Suprapubic skin (tissue), 4 donors: ENCODE measurements around the gene HLF. TPM values are rescaled to one million over a fixed set of nuclear protein-coding genes. Genes with fewer than 3 reads are reported as not detected.
A peak's percentile ranks its signal among the peaks of the same experiment; 100 is the strongest.

Source experiments
- DNase-seq, 2 donors: peaks; one replicate each; pipeline ENCODE4 v3.0.0-alpha.2; 2019; ENCODE audit warnings: low spot score in 2 of 2
- H3K27ac ChIP-seq: fragments of 200-600 bp; sonication (generic); one replicate; pipeline ENCODE4 v1.5.1; 2019
- H3K27me3 ChIP-seq: fragments of 200-600 bp; sonication (generic); one replicate; pipeline ENCODE4 v1.5.1; 2019
- H3K36me3 ChIP-seq: fragments of 200-600 bp; sonication (generic); one replicate; pipeline ENCODE4 v1.5.1; 2019
- H3K4me1 ChIP-seq: fragments of 200-600 bp; sonication (generic); one replicate; pipeline ENCODE4 v1.5.1; 2019
- H3K4me3 ChIP-seq: fragments of 200-600 bp; sonication (generic); one replicate; pipeline ENCODE4 v1.5.1; 2019; ENCODE audit warnings: mild to moderate bottlenecking
- H3K9me3 ChIP-seq: fragments of 200-600 bp; sonication (generic); one replicate; pipeline ENCODE4 v1.5.1; 2019
- EP300 ChIP-seq: sonication (generic); formaldehyde crosslinking; IDR thresholded peaks from one replicate; pipeline ENCODE4 v1.6.1; 2017; ENCODE audit warnings: antibody characterized with exemption
- POLR2A ChIP-seq, 2 donors: fragments of 450-650 bp; IDR thresholded peaks; one replicate each; pipeline ENCODE4 v1.6.1; 2017; ENCODE audit warnings: antibody characterized with exemption in 2 of 2, mild to moderate bottlenecking in 2 of 2, moderate library complexity in 2 of 2
- POLR2AphosphoS5 ChIP-seq, 3 donors: sonication (generic); formaldehyde crosslinking; IDR thresholded peaks; one replicate each; pipeline ENCODE4 v1.6.1; 2017; ENCODE audit warnings: antibody characterized with exemption in 3 of 3
- WGBS: methylation state at CpG from one replicate; pipeline ENCODE4 v1.1.5; 2018; 5-methylcytosine and 5-hydroxymethylcytosine counted together
- total RNA-seq, 4 donors: library from RNA; depleted of rRNA; stranded (reverse); fragments of >200 nt; gene quantifications; one replicate each; pipeline ENCODE4 v1.1.0, GENCODE V29; 2016
- TF ChIP-seq, protein P1 (sequence below), 2 donors: fragments of 200-600 bp in 1 of 2; fragments of 450-650 bp in 1 of 2; sonication (generic) in 1 of 2; IDR thresholded peaks; one replicate each; pipeline ENCODE4 v1.5.1; 2016 to 2019; ENCODE audit warnings: antibody characterized with exemption in 2 of 2, mild to moderate bottlenecking in 1 of 2, moderate library complexity in 1 of 2

HLF gene
- total RNA-seq, 4 donors from 2014 or later = 26.2 to 41.8 (median 36.5) TPM

DNA sequence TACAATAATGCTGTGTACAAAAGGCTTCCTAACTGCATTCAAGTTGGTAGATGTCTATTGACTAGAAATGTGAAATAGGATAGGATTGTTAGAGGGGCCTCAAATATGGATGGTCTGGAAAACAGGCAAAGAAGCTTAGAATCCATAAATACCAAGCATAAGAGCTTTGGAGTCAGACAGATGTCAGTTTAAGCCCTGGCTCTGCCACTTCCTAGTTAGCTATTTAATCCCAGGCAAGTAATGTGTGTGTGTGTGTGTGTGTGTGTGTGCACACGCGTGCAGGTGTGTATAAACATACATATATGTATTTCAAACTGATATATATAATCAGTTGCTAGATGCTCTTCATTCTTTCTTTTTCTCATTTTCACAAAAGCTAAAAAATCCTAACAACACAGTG lies 90.2 kb downstream of the HLF start:
- Histone ChIP-seq H3K4me3 (no peak overlapping the region), H3K27me3 (no peaks in the 10 kb centered on the region), H3K36me3 (no peaks in the 10 kb centered on the region), H3K4me1 (no peaks in the 10 kb centered on the region), H3K9me3 (no peaks in the 10 kb centered on the region), H3K27ac (no peak overlapping the region)
- TF ChIP-seq POLR2A (IDR thresholded peaks at IDR 0.05) = no peak
- no peak for TF ChIP-seq EP300
- TF ChIP-seq POLR2AphosphoS5 (IDR thresholded peaks at IDR 0.05) = no peak
- TF ChIP-seq, protein P1, sequence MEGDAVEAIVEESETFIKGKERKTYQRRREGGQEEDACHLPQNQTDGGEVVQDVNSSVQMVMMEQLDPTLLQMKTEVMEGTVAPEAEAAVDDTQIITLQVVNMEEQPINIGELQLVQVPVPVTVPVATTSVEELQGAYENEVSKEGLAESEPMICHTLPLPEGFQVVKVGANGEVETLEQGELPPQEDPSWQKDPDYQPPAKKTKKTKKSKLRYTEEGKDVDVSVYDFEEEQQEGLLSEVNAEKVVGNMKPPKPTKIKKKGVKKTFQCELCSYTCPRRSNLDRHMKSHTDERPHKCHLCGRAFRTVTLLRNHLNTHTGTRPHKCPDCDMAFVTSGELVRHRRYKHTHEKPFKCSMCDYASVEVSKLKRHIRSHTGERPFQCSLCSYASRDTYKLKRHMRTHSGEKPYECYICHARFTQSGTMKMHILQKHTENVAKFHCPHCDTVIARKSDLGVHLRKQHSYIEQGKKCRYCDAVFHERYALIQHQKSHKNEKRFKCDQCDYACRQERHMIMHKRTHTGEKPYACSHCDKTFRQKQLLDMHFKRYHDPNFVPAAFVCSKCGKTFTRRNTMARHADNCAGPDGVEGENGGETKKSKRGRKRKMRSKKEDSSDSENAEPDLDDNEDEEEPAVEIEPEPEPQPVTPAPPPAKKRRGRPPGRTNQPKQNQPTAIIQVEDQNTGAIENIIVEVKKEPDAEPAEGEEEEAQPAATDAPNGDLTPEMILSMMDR (IDR thresholded peaks at IDR 0.05) = no peak
- no peak for DNase-seq
- WGBS = 93% methylated on average over 2 of the region's 2 CpGs

DNA sequence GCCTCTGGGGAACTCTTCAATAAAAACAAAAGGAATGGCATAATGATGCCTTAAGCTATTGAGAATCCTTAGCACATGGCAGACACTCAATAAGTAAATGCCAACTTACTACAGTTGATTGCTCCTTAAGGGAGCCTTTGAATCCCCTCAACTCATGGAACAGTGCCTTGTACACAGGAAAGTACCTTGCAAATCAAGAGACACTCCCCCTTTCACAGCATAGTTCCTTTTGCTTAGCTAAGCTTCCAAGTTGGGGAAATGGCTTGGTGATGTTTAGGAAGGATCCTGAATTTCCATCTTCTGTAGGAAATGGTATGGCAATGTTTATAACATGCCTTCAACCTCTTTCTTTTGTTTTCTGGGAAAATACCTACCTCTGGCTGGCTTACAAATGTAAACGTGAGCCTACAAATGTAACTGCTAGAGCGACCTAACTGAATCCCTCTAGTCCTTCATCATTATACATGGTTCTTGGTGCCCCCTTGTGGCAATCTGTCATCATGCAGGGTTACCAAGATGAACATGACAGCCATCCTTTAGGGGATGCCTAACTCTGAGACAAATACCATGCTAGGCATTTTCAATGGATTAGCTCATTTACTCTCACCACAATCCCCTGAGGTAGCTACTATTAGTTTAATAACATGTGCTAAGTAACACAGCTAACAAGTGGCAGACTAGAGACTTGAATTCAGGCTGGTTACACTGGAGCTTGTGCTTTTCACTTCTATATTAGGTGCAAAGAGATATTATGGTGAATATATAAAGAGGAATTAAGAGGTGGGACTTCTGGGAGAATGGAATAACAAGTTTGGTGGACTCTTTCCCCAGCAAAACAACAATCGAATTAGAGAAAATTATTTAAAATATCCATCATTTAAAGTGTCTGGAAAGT lies 91.9 kb downstream of the HLF start:
- no peak overlapping the region for H3K4me3 ChIP-seq
- no peaks in the 10 kb centered on the region for H3K9me3 ChIP-seq
- no peak overlapping the region for H3K27ac ChIP-seq
- no peak for DNase-seq
- WGBS = 33% methylated on average over 3 of the region's 3 CpGs
- no peaks in the 10 kb centered on the region for H3K36me3 ChIP-seq
- TF ChIP-seq, protein P1 (IDR thresholded peaks at IDR 0.05) = peak; percentile 57 to 64
- TF ChIP-seq POLR2A (IDR thresholded peaks at IDR 0.05) = no peak
- H3K4me1 ChIP-seq = no peaks in the 10 kb centered on the region
- H3K27me3 ChIP-seq = no peaks in the 10 kb centered on the region

GRCh38 chr17:55360971-55361370 lies 96.2 kb downstream of the HLF start:
- H3K9me3 ChIP-seq = no peaks in the 10 kb centered on the region

GRCh38 chr17:55363033-55363432 lies 98.3 kb downstream of the HLF start:
- H3K27me3 ChIP-seq = no peaks in the 10 kb centered on the region
- H3K4me3 ChIP-seq = no peak overlapping the region
- DNase-seq = no peak
- no peaks in the 10 kb centered on the region for H3K4me1 ChIP-seq
- no peaks in the 10 kb centered on the region for H3K9me3 ChIP-seq
- no peaks in the 10 kb centered on the region for H3K36me3 ChIP-seq
- TF ChIP-seq EP300 (no peak), POLR2AphosphoS5 (IDR thresholded peaks at IDR 0.05) (no peak), POLR2A (IDR thresholded peaks at IDR 0.05) (no peak)
- TF ChIP-seq, protein P1 (IDR thresholded peaks at IDR 0.05) = no peak
- 83% methylated on average over 1 of the region's 1 CpG for WGBS
- no peak overlapping the region for H3K27ac ChIP-seq

More at GRCh38 chr17:55360971-55361370, 96.2 kb downstream of the HLF start:
- Histone ChIP-seq H3K4me3 (no peak overlapping the region), H3K36me3 (no peaks in the 10 kb centered on the region), H3K27me3 (no peaks in the 10 kb centered on the region), H3K27ac (no peak overlapping the region), H3K4me1 (no peaks in the 10 kb centered on the region)
- no peak for TF ChIP-seq POLR2A (IDR thresholded peaks at IDR 0.05)
- TF ChIP-seq POLR2AphosphoS5 (IDR thresholded peaks at IDR 0.05) = no peak
- no peak for TF ChIP-seq EP300
- TF ChIP-seq, protein P1 (IDR thresholded peaks at IDR 0.05) = no peak
- DNase-seq = no peak

GRCh38 chr17:55366020-55366481 lies 101.3 kb downstream of the HLF start:
- no peaks in the 10 kb centered on the region for H3K27me3 ChIP-seq
- no peak for TF ChIP-seq POLR2A (IDR thresholded peaks at IDR 0.05)
- TF ChIP-seq EP300 = no peak
- TF ChIP-seq, protein P1 (IDR thresholded peaks at IDR 0.05) = no peak
- no peak for TF ChIP-seq POLR2AphosphoS5 (IDR thresholded peaks at IDR 0.05)
- no peaks in the 10 kb centered on the region for H3K36me3 ChIP-seq
- no peak overlapping the region for H3K4me3 ChIP-seq
- no peaks in the 10 kb centered on the region for H3K9me3 ChIP-seq
- H3K27ac ChIP-seq = no peak overlapping the region
- 82% methylated on average over 1 of the region's 1 CpG for WGBS
- DNase-seq = no peak
- no peaks in the 10 kb centered on the region for H3K4me1 ChIP-seq
